ENCODE data around the gene FBXO22. TPM values are rescaled to one million over a fixed set of nuclear protein-coding genes. Genes with fewer than 3 reads are reported as not detected.

FBXO22 gene
- total and polyA plus RNA-seq, 10 of the 15 experiments (the other 5 are each of a cell fraction or from before 2014, with no cell fraction given): 15.2 to 110 (median 42.8) TPM

DNA sequence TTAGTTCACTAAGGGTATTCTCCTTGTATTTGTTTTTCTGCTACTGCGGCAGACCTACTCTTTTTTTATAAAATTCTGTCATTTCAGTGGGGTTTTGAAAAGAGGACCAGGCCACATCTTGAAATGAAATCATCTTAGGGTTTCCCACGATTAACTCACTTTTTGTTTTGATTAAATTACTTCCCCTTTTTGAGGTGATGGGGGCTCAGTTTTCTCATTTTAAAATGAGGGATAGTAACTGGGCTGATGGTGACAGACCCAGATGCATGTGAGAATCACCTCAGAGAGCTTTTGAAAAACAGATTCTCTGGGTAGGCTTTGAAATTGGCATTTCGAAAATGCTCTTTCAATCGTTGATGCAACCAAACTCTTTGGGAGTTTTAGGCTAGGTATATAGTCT, 36.2 kb upstream of the FBXO22 start:
- Histone ChIP-seq H3K27me3 (replicated peaks in 1 of 2; ENCODE audit: control insufficient read depth in 2 of 2, insufficient read depth in 2 of 2, low read length in 1 of 2) (no peaks in the 10 kb centered on the region), H3K9ac (ENCODE audit: control insufficient read depth, insufficient read depth, low read length) (no peak overlapping the region), H4K20me1 (ENCODE audit: control insufficient read depth, insufficient read depth) (no peaks in the 10 kb centered on the region), H3K79me2 (ENCODE audit: control insufficient read depth, insufficient read depth, low read length) (no peaks in the 10 kb centered on the region), H2AFZ (ENCODE audit: control insufficient read depth, low read depth, low read length) (no peak overlapping the region), H3K9me3 (replicated peaks; ENCODE audit: control insufficient read depth, insufficient read depth, low read length) (no peaks in the 10 kb centered on the region), H3K4me1 (ENCODE audit: control insufficient read depth, insufficient read depth, low read length) (peaks cover 12% of the 10 kb centered on the region; the same call in 1 of the 2 replicates), H3K27ac (ENCODE audit: control insufficient read depth, insufficient read depth) (no peak overlapping the region), H3K36me3 (ENCODE audit: control insufficient read depth in 2 of 2, insufficient read depth in 2 of 2, low read length in 1 of 2) (peaks cover 1 to 5% of the 10 kb centered on the region in 2 experiments; a peak in 3 of 4 replicates), H3K4me2 (ENCODE audit: control insufficient read depth, insufficient read depth) (peak overlapping the region; percentile 36; the same call in 1 of the 2 replicates), H3K4me3 (peak overlapping the region; percentile 19; the same call in 1 of the 2 replicates)
- no peak for DNase-seq (ENCODE audit: low read depth, low spot score)
- ChIA-PET POLR2A (interaction anchor here (1.2 kb wide), 1 partner anchor 15 kb away, joined by 3 read pairs; no protein-coding TSS in a partner anchor), CTCF (interaction anchor here (1.3 to 1.7 kb wide), 3 partner anchors 9 to 283 kb away, joined by 3 to 6 read pairs (median 4); no protein-coding TSS in a partner anchor), SMC1A (ENCODE audit: uncharacterized antibody, unreplicated experiment) (interaction anchor here (1.0 to 4.0 kb wide), 5 partner anchors 9 to 52 kb away, joined by 3 to 13 read pairs (median 4); no protein-coding TSS in a partner anchor), RAD21 (ENCODE audit: unreplicated experiment) (interaction anchor here (1.2 to 1.6 kb wide), 3 partner anchors 12 to 192 kb away, joined by 3 to 4 read pairs (median 4); partner anchors contain the start of gene TMEM266)
- peak; percentile 77 for ATAC-seq
- BruUV-seq (replicated peaks): no TSS peak
- FAIRE-seq: no peak
- in situ Hi-C loops (cut with MboI) (no loop called here), intact Hi-C loops (cut with micrococcal nuclease; ENCODE audit: unreplicated experiment) (no loop called here)
- 2% methylated on average over 4 of the region's 4 CpGs for WGBS (ENCODE audit: insufficient coverage, insufficient replicate concordance, low lambda C conversion rate, missing lambda C conversion rate)
- TF ChIP-seq ATF2 (IDR thresholded peaks at IDR 0.05; ENCODE audit: low read length) (peak; percentile 37; the same call in 1 of the 2 replicates), ZNF207 (IDR thresholded peaks at IDR 0.05; ENCODE audit: borderline replicate concordance) (no peak), CTCF (IDR thresholded peaks at IDR 0.05 in 2 of 3, conservative IDR thresholded peaks at IDR 0.05 in 1 of 3; ENCODE audit: control insufficient read depth in 2 of 3, extremely low read depth in 1 of 3, insufficient read depth in 1 of 3, low read depth in 3 of 3, low read length in 3 of 3) (no peak), HDAC2 (IDR thresholded peaks at IDR 0.05) (no peak), RUNX3 (IDR thresholded peaks at IDR 0.05; ENCODE audit: low read length) (peak; percentile 61), SRF (IDR thresholded peaks at IDR 0.05; ENCODE audit: low read depth in 2 of 2, low read length in 2 of 2) (no peak), MTA2 (IDR thresholded peaks at IDR 0.05; ENCODE audit: low read depth) (no peak), NFIC (IDR thresholded peaks at IDR 0.05; ENCODE audit: low read depth, low read length) (peak; percentile 27; the same call in 1 of the 2 replicates), CEBPB (IDR thresholded peaks at IDR 0.05; ENCODE audit: borderline replicate concordance in 1 of 2, low read depth in 2 of 2, low read length in 2 of 2) (0 out of 4 replicates have a peak, but pooled peaks of 1 of the 2 experiments have one; percentile 9), NR2C2 (IDR thresholded peaks at IDR 0.05; ENCODE audit: borderline replicate concordance, control insufficient read depth, insufficient read length, low read depth) (no peak), JUNB (IDR thresholded peaks at IDR 0.05) (peak; percentile 46)
- TF ChIP-seq, protein P1, sequence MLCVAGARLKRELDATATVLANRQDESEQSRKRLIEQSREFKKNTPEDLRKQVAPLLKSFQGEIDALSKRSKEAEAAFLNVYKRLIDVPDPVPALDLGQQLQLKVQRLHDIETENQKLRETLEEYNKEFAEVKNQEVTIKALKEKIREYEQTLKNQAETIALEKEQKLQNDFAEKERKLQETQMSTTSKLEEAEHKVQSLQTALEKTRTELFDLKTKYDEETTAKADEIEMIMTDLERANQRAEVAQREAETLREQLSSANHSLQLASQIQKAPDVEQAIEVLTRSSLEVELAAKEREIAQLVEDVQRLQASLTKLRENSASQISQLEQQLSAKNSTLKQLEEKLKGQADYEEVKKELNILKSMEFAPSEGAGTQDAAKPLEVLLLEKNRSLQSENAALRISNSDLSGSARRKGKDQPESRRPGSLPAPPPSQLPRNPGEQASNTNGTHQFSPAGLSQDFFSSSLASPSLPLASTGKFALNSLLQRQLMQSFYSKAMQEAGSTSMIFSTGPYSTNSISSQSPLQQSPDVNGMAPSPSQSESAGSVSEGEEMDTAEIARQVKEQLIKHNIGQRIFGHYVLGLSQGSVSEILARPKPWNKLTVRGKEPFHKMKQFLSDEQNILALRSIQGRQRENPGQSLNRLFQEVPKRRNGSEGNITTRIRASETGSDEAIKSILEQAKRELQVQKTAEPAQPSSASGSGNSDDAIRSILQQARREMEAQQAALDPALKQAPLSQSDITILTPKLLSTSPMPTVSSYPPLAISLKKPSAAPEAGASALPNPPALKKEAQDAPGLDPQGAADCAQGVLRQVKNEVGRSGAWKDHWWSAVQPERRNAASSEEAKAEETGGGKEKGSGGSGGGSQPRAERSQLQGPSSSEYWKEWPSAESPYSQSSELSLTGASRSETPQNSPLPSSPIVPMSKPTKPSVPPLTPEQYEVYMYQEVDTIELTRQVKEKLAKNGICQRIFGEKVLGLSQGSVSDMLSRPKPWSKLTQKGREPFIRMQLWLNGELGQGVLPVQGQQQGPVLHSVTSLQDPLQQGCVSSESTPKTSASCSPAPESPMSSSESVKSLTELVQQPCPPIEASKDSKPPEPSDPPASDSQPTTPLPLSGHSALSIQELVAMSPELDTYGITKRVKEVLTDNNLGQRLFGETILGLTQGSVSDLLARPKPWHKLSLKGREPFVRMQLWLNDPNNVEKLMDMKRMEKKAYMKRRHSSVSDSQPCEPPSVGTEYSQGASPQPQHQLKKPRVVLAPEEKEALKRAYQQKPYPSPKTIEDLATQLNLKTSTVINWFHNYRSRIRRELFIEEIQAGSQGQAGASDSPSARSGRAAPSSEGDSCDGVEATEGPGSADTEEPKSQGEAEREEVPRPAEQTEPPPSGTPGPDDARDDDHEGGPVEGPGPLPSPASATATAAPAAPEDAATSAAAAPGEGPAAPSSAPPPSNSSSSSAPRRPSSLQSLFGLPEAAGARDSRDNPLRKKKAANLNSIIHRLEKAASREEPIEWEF (IDR thresholded peaks at IDR 0.05; ENCODE audit: insufficient replicate concordance, low read depth, low read length): no peak
- TF ChIP-seq, protein P2, sequence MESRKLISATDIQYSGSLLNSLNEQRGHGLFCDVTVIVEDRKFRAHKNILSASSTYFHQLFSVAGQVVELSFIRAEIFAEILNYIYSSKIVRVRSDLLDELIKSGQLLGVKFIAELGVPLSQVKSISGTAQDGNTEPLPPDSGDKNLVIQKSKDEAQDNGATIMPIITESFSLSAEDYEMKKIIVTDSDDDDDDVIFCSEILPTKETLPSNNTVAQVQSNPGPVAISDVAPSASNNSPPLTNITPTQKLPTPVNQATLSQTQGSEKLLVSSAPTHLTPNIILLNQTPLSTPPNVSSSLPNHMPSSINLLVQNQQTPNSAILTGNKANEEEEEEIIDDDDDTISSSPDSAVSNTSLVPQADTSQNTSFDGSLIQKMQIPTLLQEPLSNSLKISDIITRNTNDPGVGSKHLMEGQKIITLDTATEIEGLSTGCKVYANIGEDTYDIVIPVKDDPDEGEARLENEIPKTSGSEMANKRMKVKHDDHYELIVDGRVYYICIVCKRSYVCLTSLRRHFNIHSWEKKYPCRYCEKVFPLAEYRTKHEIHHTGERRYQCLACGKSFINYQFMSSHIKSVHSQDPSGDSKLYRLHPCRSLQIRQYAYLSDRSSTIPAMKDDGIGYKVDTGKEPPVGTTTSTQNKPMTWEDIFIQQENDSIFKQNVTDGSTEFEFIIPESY (IDR thresholded peaks at IDR 0.05): no peak
